Myometrial cell (primary cell): ENCODE data around the gene LIPC. TPM values are rescaled to one million over a fixed set of nuclear protein-coding genes. Genes with fewer than 3 reads are reported as not detected.

ENCODE experiments used
- total RNA-seq: library from RNA; depleted of rRNA; stranded (reverse); fragments of >200 nt; gene quantifications from 2 replicates; pipeline ENCODE4 v1.2.3, GENCODE V29; 2015

Gene LIPC
- 0.53 TPM in 1 of 2 replicates, not detected in the other for total RNA-seq

GRCh38 chr15:58431221-58432149, at the start of gene LIPC:
Gene LIPC, plus strand, starts transcription at chr15:58431991. Its CDS starts 42 bp downstream, at chr15:58432033.

